Nephron (organoid): ENCODE measurements around the gene DRGX.

Source experiments
- H3K27ac Mint-ChIP-seq, 3 experiments: 2 replicates each; pipeline ENCODE4 v1.8.0; 2020; ENCODE audit warnings: mixed read lengths in 3 of 3, mild to moderate bottlenecking in 2 of 3, moderate library complexity in 1 of 3
- H3K27me3 Mint-ChIP-seq: 2 replicates; pipeline ENCODE4 v1.8.0; 2021; ENCODE audit warnings: low read depth, mild to moderate bottlenecking, moderate library complexity, mixed read lengths
- H3K36me3 Mint-ChIP-seq: 2 replicates; pipeline ENCODE4 v1.8.0; 2020; ENCODE audit warnings: low read depth, mixed read lengths
- H3K4me1 Mint-ChIP-seq: 2 replicates; pipeline ENCODE4 v1.8.0; 2020; ENCODE audit warnings: mixed read lengths
- H3K4me3 Mint-ChIP-seq, 3 experiments: 2 replicates each; pipeline ENCODE4 v1.8.0; 2020; ENCODE audit warnings: mild to moderate bottlenecking in 3 of 3, mixed read lengths in 3 of 3, moderate library complexity in 2 of 3
- H3K9me3 Mint-ChIP-seq: 2 replicates; pipeline ENCODE4 v1.8.0; 2020; ENCODE audit warnings: mixed read lengths
- TF ChIP-seq, protein P1 (sequence below), 3 experiments: fragments of 200-600 bp; sonication (generic); IDR thresholded peaks; one replicate each; pipeline ENCODE4 v1.5.0; 2021; ENCODE audit warnings: antibody characterized with exemption in 3 of 3; ENCODE audit not compliant: unreplicated experiment in 3 of 3

The DRGX gene

DNA sequence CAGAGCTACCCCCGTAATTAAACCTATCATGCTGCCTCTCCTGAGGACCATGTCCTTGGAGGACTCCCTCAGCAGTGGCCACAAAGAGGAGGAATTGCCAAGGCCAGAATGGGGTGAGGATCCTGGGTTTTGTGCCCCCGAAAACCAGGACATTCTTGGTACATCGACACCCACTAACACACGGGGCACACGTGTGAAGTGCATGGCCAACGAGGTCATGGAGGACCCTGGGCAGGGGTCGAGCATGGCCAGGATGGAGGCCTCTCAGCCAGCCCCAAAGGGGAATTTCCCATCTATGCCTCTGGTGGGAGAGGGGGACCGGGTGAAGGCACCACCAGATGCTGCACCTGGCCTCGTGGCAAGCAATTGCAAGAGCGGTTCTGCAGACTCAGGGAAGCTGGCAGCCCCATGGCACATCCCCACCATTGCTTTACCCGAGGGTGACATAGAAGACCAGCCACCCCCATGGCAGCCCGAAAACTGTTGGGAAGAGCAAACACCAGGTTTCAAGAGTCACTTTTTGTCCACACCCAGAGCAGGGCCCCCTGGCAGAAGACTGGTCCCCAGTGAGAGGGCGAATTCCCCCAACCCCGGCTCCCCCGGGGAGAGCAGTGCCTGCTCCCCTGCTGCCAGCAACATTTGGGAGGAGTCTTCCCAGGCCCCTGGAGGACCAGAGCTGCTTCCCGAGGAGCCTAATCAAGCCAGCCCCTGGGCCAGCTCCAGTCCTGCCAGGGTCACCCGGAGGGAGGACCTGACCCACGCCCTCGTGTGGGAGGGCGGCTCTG is 70.6 kb downstream of the DRGX start:
- Mint-ChIP-seq H3K27me3 (peaks cover 15% of the 10 kb centered on the region), H3K36me3 (no peaks in the 10 kb centered on the region), H3K4me1 (peaks cover 4% of the 10 kb centered on the region), H3K4me3 (no peak overlapping the region), H3K9me3 (no peaks in the 10 kb centered on the region), H3K27ac (no peak overlapping the region)
- TF ChIP-seq, protein P1, sequence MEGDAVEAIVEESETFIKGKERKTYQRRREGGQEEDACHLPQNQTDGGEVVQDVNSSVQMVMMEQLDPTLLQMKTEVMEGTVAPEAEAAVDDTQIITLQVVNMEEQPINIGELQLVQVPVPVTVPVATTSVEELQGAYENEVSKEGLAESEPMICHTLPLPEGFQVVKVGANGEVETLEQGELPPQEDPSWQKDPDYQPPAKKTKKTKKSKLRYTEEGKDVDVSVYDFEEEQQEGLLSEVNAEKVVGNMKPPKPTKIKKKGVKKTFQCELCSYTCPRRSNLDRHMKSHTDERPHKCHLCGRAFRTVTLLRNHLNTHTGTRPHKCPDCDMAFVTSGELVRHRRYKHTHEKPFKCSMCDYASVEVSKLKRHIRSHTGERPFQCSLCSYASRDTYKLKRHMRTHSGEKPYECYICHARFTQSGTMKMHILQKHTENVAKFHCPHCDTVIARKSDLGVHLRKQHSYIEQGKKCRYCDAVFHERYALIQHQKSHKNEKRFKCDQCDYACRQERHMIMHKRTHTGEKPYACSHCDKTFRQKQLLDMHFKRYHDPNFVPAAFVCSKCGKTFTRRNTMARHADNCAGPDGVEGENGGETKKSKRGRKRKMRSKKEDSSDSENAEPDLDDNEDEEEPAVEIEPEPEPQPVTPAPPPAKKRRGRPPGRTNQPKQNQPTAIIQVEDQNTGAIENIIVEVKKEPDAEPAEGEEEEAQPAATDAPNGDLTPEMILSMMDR (IDR thresholded peaks at IDR 0.05; ENCODE audit: unreplicated experiment in 3 of 3) = no peak

DNA sequence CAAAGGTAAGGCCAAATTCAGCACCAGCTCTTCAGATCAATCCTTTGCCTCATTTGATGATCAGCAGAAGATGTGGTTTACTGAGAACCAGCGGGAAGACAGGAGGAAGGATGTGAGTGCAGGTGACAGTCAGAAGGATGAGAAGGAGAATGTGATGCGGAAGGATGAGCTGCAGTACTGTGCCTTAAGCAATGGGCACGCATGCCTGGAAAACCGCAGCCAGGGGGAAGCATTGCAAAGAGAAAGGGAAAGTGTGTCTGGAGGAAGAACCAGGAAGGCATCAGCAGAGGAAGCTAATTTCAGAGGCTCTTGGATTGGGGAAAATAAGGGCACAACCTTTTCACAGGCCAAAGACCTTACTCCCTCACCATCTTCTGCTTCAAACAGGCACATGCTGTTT is 71.2 kb downstream of the DRGX start:
- no peaks in the 10 kb centered on the region for H3K36me3 Mint-ChIP-seq
- H3K4me1 Mint-ChIP-seq = peaks cover 4% of the 10 kb centered on the region
- H3K9me3 Mint-ChIP-seq = no peaks in the 10 kb centered on the region
- H3K27ac Mint-ChIP-seq = no peak overlapping the region
- H3K4me3 Mint-ChIP-seq = no peak overlapping the region
- peaks cover 17% of the 10 kb centered on the region for H3K27me3 Mint-ChIP-seq
- TF ChIP-seq, protein P1 (IDR thresholded peaks at IDR 0.05; ENCODE audit: unreplicated experiment in 3 of 3) = no peak

DNA sequence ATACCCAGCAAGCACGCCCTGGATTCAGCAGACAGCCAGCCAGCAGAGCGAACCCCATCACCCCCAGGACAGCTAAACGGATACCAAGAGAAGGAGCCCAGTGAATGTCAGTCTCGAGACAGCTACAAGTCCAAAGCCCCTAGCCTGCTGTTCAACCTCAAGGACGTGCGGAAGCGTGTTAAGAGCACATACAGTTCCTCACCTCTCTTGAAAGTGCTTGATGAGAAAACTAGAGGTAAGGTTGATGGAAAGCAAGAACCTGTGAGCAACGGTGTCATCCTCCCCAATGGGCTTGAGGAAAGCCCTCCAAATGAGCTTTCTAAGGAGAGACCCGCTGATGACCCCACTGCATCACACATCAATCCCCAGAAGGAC is 72.0 kb downstream of the DRGX start:
- Mint-ChIP-seq H3K27me3 (peaks cover 17% of the 10 kb centered on the region), H3K36me3 (no peaks in the 10 kb centered on the region), H3K4me3 (no peak overlapping the region), H3K9me3 (no peaks in the 10 kb centered on the region), H3K27ac (no peak overlapping the region), H3K4me1 (peaks cover 4% of the 10 kb centered on the region)
- TF ChIP-seq, protein P1 (IDR thresholded peaks at IDR 0.05; ENCODE audit: unreplicated experiment in 3 of 3) = no peak

DNA sequence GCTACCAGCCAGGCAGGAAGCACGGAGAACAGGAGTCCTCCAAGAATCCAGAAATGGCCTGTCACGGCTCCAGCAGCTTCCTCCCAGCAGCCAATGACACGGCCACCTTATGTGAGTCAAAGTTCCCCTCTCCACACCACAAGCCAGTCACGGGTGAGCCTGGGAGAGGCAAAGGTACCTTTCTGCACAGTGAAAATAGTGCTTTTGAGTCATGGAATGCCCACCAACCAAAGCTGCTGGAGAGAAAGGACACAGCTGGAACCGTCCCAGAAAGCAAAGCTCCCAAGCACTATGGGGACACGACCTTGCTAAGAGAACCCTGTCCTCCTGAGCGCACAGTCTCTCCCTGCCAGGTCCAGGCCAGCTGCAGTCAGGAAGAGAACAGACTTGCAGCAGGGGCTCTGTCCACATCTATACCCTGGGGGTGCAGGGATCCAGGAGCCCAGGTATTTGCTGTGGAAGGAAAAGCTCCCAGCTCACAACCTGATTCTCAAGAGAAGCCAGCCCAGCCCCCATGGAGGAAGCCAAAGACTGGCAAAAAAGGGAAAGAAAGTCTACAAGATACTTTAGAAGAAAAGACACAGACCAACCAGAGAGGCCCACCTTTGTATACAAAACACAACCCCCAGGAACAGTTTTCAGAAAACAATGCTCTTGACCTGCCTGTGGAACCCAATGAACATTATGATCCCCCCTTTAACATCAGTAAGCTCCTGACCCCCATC is 72.6 kb downstream of the DRGX start:
- H3K27ac Mint-ChIP-seq = no peak overlapping the region
- TF ChIP-seq, protein P1 (IDR thresholded peaks at IDR 0.05; ENCODE audit: unreplicated experiment in 3 of 3) = no peak
- no peaks in the 10 kb centered on the region for H3K9me3 Mint-ChIP-seq
- H3K27me3 Mint-ChIP-seq = peaks cover 16% of the 10 kb centered on the region
- peaks cover 4% of the 10 kb centered on the region for H3K4me1 Mint-ChIP-seq
- no peak overlapping the region for H3K4me3 Mint-ChIP-seq
- H3K36me3 Mint-ChIP-seq = no peaks in the 10 kb centered on the region

DNA sequence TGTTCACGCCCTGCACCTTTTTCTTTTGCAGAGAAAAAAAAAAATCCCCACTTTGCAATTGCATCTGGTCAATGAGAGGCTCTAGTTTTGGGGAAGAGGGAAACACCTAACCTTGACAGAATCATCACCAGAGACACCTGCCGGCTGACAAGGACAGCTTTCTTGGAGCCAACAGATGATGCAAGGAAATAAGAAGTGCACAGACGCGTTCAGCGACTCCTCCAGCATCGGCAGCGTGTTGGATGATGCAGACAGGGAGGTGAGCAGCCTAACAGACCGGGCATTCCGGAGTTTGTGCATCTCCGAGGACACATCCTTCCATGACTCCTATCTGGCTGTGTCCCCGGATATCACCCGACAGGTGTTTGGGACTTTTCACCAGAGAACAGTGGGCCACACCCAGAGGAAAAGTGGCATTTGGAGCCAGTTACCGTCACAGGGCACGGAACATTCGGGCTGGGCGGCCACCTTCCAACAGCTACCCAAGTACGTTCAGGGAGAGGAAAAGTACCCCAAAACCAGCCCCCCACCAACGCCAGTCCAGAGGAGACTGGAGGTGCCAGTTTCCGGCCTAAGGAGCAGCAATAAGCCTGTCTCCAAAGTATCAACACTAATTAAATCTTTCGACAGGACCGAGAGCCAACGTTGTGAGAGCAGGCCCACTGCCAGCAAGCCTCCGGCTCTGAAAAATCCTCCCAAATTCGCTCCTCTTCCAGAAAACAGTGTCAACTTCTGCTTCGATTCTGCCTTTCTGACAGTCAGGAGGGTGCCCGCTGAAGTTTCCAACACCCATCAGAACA is 73.3 kb downstream of the DRGX start:
- Mint-ChIP-seq H3K4me3 (no peak overlapping the region), H3K9me3 (no peaks in the 10 kb centered on the region), H3K27me3 (peaks cover 17% of the 10 kb centered on the region), H3K36me3 (no peaks in the 10 kb centered on the region), H3K27ac (no peak overlapping the region), H3K4me1 (peaks cover 4% of the 10 kb centered on the region)
- TF ChIP-seq, protein P1 (IDR thresholded peaks at IDR 0.05; ENCODE audit: unreplicated experiment in 3 of 3) = no peak
